ENCODE data around the gene SIX2.

Gene SIX2

DNA sequence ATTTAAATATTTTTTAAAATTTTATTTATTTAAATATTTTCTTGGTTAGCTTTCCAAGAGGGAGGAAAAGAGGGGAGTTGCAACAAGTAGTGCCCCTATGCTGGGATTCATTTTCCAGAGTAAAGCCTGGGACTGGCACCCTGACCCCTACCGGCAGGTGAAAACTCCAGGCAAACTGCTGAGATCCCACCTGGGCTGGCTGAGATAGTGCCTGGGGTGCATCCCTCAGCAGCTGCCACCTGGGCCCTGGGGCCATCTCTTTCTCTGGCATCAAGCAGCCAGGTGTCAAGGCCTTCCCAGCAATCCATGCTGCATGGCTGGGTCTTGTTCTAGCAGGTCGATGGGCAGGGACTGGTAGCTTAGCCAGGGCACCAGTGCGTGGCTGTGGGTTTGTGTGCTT is 6.6 kb downstream of the SIX2 start:
- H3K4me3 ChIP-seq (ENCODE audit: low read depth, low read length): no peak overlapping the region
- no peak for TF ChIP-seq CTCF (IDR thresholded peaks at IDR 0.05; ENCODE audit: insufficient read depth, low read depth, low read length, missing control alignments)
- DNase-seq (ENCODE audit: low read depth): no peak

GRCh38 chr2:45001869-45002385 is 7.3 kb downstream of the SIX2 start:
- TF ChIP-seq CTCF (IDR thresholded peaks at IDR 0.05; ENCODE audit: insufficient read depth, low read depth, low read length, missing control alignments): peak; percentile 3
- no peak overlapping the region for H3K4me3 ChIP-seq (ENCODE audit: low read depth, low read length)
- DNase-seq (ENCODE audit: low read depth): no peak

- TF ChIP-seq CTCF (IDR thresholded peaks at IDR 0.05; ENCODE audit: insufficient read depth, low read depth, low read length, missing control alignments): no peak
- H3K4me3 ChIP-seq (ENCODE audit: low read depth, low read length): no peak overlapping the region; the same call in 1 of the 2 replicates
- DNase-seq (ENCODE audit: low read depth): no peak
Observed at GRCh38 chr2:45000921-45001868, 8.1 kb downstream of the SIX2 start.

DNA sequence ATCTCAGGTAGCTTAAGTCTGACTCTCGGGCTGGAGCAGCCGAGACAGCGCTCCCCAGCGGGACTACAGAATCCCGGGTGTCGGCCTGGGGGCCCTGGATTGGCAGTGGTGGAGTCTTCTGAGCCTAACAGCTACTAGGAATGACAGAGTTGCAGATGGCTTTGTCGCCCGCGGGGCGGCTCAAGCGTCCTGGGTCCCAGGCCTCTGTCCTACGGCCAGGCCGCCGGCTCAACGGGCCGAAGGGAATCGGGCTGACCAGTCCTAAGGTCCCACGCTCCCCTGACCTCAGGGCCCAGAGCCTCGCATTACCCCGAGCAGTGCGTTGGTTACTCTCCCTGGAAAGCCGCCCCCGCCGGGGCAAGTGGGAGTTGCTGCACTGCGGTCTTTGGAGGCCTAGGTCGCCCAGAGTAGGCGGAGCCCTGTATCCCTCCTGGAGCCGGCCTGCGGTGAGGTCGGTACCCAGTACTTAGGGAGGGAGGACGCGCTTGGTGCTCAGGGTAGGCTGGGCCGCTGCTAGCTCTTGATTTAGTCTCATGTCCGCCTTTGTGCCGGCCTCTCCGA is 8.8 kb downstream of the SIX2 start:
- no peak for TF ChIP-seq CTCF (IDR thresholded peaks at IDR 0.05; ENCODE audit: insufficient read depth, low read depth, low read length, missing control alignments)
- DNase-seq (ENCODE audit: low read depth): no peak
- H3K4me3 ChIP-seq (ENCODE audit: low read depth, low read length): no peak overlapping the region

DNA sequence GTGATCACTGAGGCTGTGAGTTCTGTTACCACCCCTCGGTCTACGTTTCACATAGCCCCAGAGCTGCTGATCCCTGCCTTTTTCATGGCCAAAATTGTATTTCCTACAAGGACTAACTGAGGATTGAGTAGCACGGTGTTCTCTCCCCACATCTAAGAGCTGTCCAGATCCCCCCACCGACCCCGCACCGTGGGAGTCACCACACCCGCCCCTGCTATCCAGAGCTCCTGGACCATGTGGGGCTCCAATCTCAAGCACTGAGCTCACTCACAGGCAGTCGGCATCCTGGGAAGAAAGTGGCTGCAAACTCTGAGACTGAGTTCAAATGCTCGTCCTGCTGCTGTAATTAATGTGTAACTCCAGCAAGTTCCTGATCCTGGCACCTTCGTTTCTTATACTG is 9.7 kb downstream of the SIX2 start:
- H3K4me3 ChIP-seq (ENCODE audit: low read depth, low read length): no peak overlapping the region
- TF ChIP-seq CTCF (IDR thresholded peaks at IDR 0.05; ENCODE audit: insufficient read depth, low read depth, low read length, missing control alignments): no peak
- no peak for DNase-seq (ENCODE audit: low read depth)

GRCh38 chr2:44997963-44998362 is 11.3 kb downstream of the SIX2 start:
- DNase-seq (ENCODE audit: low read depth): no peak
- H3K4me3 ChIP-seq (ENCODE audit: low read depth, low read length): no peak overlapping the region
- TF ChIP-seq CTCF (IDR thresholded peaks at IDR 0.05; ENCODE audit: insufficient read depth, low read depth, low read length, missing control alignments): no peak

All from GM12865 (cell line).